ENCODE data around the gene AVP.
"Not testable (repeated sequence)": the region's sequence is repeated elsewhere in the genome, so short reads cannot be mapped to it uniquely, and the experiment has no call there.

Gene AVP

GRCh38 chr20:3085571-3086072 lies 1.1 kb upstream of the AVP start:
- in situ Hi-C loops (cut with HindIII; ENCODE audit: low sequenced_read_pairs), result loop anchor here (10.0 kb wide), 1 partner anchor 189 kb away; no protein-coding TSS in a partner anchor

GRCh38 chr20:3084986-3085360 lies 449 bp upstream of the AVP start:
- in situ Hi-C loops (cut with HindIII; ENCODE audit: low sequenced_read_pairs), result loop anchor here (10.0 kb wide), 1 partner anchor 190 kb away; no protein-coding TSS in a partner anchor

GRCh38 chr20:3082955-3083952 lies 1.3 kb downstream of the AVP start:
- in situ Hi-C loops (cut with HindIII; ENCODE audit: low sequenced_read_pairs), result loop anchor here (10.0 kb wide), 1 partner anchor 192 kb away; no protein-coding TSS in a partner anchor

- in situ Hi-C loops (cut with HindIII; ENCODE audit: low sequenced_read_pairs), result loop anchor here (10.0 kb wide), 1 partner anchor 192 kb away; no protein-coding TSS in a partner anchor
Observed at GRCh38 chr20:3082306-3082951, 2.1 kb downstream of the AVP start.

GRCh38 chr20:3081641-3082040 lies 2.9 kb downstream of the AVP start:
- in situ Hi-C loops (cut with HindIII; ENCODE audit: low sequenced_read_pairs), result loop anchor here (10.0 kb wide), 1 partner anchor 193 kb away; no protein-coding TSS in a partner anchor

- in situ Hi-C loops (cut with HindIII; ENCODE audit: low sequenced_read_pairs), result loop anchor here (10.0 kb wide), 1 partner anchor 194 kb away; no protein-coding TSS in a partner anchor
Observed at GRCh38 chr20:3080939-3081388, 3.6 kb downstream of the AVP start.

- in situ Hi-C loops (cut with HindIII; ENCODE audit: low sequenced_read_pairs), result no loop called here
Observed at GRCh38 chr20:3077618-3078134, 6.8 kb downstream of the AVP start.

- in situ Hi-C loops (cut with HindIII; ENCODE audit: low sequenced_read_pairs), result not testable (repeated sequence)
Observed at GRCh38 chr20:3075315-3075714, 9.2 kb downstream of the AVP start.

GRCh38 chr20:3074812-3075211 lies 9.7 kb downstream of the AVP start:
- in situ Hi-C loops (cut with HindIII; ENCODE audit: low sequenced_read_pairs), result no loop called here

GRCh38 chr20:3073251-3073643 lies 11.3 kb downstream of the AVP start:
- in situ Hi-C loops (cut with HindIII; ENCODE audit: low sequenced_read_pairs), result not testable (repeated sequence)

- in situ Hi-C loops (cut with HindIII; ENCODE audit: low sequenced_read_pairs), result no loop called here
Observed at GRCh38 chr20:3072530-3073250, 11.8 kb downstream of the AVP start.

GRCh38 chr20:3071610-3072529 lies 12.7 kb downstream of the AVP start, which contains the start of gene OXT:
Gene OXT (plus strand): TSS chr20:3071620. CDS start chr20:3071656, 36 bp downstream.
- in situ Hi-C loops (cut with HindIII; ENCODE audit: low sequenced_read_pairs), result no loop called here

GRCh38 chr20:3071266-3071609 lies 13.3 kb downstream of the AVP start:
- in situ Hi-C loops (cut with HindIII; ENCODE audit: low sequenced_read_pairs), result no loop called here

- in situ Hi-C loops (cut with HindIII; ENCODE audit: low sequenced_read_pairs), result no loop called here
Observed at GRCh38 chr20:3070725-3071124, 13.8 kb downstream of the AVP start.

- in situ Hi-C loops (cut with HindIII; ENCODE audit: low sequenced_read_pairs), result no loop called here
Observed at GRCh38 chr20:3068986-3069900, 15.3 kb downstream of the AVP start.

GRCh38 chr20:3068075-3068474 lies 16.4 kb downstream of the AVP start:
- in situ Hi-C loops (cut with HindIII; ENCODE audit: low sequenced_read_pairs), result no loop called here

- in situ Hi-C loops (cut with HindIII; ENCODE audit: low sequenced_read_pairs), result no loop called here
Observed at GRCh38 chr20:3067139-3068014, 17.1 kb downstream of the AVP start.
